ENCODE results near the gene BHLHA15.

BHLHA15 gene

DNA sequence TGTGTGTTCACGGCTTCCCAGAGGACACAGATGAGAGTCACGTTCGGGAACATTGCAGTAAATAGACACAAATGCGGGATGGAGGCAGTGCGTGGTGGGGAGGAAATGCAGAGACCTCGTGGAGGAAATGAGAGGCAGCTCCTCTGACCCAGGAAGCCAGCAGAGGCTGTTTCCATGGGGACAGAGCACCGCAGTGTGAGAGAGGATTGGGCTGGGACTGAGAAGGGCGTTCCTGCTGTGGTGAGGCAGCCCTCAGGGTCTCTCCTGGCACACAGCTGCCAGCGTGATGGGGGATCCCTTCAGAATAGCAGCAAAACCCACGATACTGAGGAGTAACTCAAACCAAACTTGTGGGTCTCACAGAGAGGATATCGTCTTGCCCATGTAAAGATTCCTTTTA lies 21.7 kb upstream of the BHLHA15 start:
- DNase-seq, result no peak

DNA sequence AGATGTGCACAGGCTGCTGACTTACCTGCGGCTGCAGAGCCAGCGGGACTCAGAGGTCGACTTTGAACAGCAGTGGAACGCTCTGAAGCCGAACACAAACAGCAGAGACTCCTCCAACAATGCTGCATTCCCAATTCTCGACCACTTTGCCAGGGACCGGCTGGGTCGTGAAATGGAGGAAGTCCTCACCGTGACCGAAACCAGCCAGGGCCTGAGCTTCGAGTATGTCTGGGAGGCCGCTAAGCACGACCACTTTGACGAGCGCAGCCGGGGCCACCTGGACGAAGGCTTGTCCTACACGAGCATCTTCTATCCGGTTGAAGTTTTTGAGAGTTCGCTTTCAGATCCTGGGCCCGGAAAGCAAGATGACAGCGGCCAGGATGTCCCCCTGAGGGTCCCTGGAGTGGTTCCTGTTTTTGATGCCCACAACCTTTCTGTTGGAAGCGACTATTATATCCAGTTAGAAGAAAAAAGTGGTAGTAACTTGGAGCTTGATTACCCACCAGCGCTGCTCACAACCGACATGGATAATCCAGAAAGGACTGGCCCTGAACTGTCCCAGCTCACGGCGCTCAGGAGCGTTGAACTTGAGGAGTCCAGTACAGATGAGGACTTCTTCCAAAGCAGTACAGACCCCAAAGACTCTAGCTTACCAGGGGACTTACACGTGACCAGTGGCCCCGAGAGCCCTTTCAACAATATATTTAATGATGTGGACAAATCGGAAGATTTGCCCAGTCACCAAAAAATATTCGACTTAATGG lies 19.4 kb upstream of the BHLHA15 start:
- no peak for DNase-seq

- no peak for DNase-seq
Observed at GRCh38 chr7:98192781-98193457, 18.3 kb upstream of the BHLHA15 start.

- no peak for DNase-seq
Observed at GRCh38 chr7:98193474-98194180, 17.6 kb upstream of the BHLHA15 start.

DNA sequence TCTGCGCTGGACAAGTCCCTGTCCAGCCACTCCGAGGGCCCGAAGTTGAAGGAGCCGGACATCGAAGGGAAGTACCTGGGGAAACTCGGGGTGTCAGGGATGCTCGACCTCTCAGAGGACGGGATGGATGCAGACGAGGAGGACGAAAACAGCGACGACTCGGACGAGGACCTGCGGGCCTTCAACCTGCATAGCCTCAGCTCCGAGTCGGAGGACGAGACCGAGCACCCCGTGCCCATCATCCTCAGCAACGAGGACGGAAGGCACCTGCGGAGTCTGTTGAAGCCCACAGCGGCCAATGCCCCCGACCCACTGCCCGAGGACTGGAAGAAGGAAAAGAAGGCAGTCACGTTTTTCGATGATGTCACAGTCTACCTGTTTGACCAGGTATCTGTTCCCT lies 17.1 kb upstream of the BHLHA15 start:
- DNase-seq, result no peak

DNA sequence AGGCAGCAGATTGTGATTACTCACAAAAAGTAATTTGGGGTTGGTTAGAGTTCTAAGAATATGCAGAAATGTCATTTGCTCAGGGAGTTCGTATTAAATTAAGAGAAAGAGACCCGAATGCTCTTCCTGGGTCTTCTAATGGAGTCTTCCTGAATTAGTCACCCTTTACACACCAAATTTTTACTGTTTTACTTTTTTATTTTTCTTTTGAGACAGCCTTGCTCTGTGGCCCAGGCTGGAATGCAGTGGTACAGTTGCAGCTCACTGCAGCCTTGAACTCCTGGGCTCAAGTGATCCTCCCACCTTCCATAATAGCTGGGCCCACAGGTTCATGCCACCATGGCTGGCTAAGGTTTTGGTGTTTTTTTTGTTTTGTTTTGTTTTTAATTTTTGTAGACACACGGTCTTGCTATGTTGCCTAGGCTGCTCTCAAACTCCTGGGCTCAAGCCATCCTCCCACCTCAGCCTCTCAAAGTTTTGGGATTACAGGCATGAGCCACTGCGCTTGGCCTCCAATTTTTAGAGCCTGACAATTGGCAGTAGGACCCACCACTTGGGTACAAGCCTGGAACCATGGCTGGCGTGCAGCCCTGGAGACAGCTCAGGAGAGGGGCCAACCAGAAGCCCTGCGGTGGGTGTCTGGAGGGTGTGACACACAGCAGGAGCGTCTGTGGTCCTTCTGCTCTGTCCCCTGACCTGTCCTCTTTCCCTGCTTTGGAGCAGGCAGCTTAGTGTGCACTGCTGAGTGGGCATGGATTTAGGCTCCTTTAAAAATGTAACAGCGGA lies 16.4 kb upstream of the BHLHA15 start:
- no peak for DNase-seq

- no peak for DNase-seq
Observed at GRCh38 chr7:98196706-98197605, 14.3 kb upstream of the BHLHA15 start.

GRCh38 chr7:98199131-98199530 lies 12.1 kb upstream of the BHLHA15 start:
- no peak for DNase-seq

GRCh38 chr7:98200364-98200763 lies 10.9 kb upstream of the BHLHA15 start:
- no peak for DNase-seq

- DNase-seq, result peak; percentile 54
Observed at GRCh38 chr7:98202367-98203195, 8.7 kb upstream of the BHLHA15 start.

- no peak for DNase-seq
Observed at GRCh38 chr7:98203261-98203963, 7.8 kb upstream of the BHLHA15 start.

DNA sequence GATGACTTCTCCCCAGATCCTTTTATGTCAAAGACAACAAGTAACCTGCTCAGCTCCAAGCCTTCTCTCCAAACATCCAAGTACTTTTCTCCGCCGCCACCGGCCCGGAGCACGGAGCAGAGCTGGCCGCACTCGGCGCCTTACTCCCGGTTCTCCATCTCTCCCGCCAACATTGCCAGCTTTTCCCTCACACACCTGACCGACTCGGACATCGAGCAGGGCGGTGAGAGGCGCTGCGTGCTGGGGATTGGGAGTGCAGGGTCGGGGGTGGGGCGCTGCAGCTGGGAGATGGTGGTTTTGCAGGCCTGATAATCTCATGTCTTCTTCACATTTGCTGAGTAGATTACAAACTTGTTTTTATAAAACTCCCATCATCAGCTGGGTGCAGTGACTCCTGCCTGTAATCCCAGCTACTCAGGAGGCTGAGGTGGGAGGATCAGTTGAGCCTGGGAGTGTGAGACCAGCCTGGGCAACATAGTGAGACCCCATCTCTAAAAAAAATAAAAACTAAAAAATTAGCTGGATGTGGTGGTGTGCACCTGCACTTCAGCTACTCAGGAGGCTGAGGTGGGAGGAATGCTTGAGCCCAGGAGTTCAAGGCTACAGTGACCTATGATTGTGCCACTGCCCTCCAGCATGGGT lies 7.2 kb upstream of the BHLHA15 start:
- DNase-seq, result no peak

DNA sequence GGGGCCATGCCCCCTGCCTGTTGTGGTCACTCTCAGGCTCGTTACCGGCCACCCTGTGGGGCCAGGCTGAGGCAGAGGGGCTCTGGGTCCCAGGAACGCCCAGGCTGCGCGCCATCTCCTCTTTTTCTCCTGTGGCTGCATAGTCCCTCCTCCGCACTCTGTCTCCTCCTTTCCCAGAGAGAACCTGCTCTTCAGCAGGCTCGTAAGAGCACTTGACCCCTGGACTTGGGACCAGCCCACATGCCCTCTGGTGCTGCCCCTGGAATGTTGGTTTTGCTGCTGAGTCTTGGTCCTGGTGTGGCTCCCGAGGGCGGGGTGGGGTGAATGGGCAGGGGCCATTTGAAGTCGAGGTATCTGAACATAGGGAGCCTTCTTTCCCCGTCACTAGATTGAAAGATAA lies 6.6 kb upstream of the BHLHA15 start:
- DNase-seq, result no peak

DNA sequence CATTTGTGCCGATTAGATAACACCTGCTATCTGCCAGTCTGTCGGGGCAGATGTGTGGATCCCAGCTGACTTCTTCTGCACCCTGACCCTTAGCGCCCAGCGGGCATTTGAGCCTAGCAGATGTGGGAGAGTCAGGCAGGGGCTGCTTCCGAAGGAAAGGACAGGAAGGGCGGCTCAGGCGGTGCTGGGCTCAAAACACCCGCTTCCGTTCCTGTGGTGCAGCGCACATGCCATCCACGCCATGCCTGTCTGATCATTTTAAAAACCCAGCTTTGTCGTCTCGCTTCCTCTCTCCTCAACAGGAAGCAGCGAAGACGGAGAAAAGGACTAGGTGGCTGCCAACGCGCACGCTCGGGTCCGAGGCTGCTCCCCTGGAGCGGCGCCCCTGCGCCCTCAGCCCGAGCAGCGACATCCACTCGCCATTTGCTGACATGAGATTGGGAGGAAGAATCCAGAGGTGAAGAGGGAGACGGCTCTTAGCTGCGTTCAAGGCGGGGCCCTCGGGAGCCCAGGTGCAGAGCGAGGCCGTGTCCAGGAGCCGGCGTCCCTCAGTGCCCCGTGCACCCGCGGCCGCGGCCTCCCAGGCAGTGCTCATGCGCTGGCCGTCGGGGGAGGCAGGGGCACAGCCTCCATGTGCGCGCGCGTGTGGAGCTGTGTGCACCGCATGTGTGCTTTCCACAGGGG lies 5.9 kb upstream of the BHLHA15 start:
- no peak for DNase-seq

- DNase-seq, result no peak
Observed at GRCh38 chr7:98206451-98207330, 4.5 kb upstream of the BHLHA15 start.

DNA sequence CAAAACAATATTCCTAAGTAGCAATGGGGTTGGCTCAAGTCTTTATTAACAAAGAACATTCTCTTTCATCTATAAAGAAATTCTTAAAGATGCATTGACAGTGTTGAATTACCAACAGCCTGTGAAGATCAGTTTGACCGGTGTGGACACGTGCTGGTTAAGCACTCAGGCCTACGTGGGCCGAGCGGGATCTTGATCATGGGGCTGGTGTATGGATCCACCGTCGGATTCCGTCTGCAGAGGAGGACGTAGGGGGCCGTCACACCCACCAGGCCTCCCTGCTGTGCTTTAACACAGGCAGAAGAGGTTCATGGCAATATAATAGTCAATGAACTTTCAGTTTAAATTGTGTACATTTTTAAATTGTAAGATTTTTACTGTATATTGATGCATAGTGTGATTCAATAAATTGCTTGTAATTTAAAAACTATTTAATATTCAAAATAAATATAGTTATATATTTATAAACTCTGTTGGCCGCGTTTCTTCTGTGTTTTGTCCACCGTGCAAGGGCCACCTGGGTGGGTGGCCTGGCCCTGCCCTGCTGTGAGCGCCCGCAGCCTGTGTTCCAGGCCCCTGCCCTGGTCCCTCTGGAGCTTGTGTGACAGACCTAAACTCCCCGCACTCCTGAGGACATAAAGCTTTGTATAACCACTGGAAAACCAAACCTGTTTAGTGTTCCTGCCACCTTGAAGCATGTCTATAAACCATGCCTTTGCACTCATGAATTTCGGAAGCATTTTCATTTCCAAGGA lies 1.9 kb upstream of the BHLHA15 start:
- DNase-seq, result no peak

DNA sequence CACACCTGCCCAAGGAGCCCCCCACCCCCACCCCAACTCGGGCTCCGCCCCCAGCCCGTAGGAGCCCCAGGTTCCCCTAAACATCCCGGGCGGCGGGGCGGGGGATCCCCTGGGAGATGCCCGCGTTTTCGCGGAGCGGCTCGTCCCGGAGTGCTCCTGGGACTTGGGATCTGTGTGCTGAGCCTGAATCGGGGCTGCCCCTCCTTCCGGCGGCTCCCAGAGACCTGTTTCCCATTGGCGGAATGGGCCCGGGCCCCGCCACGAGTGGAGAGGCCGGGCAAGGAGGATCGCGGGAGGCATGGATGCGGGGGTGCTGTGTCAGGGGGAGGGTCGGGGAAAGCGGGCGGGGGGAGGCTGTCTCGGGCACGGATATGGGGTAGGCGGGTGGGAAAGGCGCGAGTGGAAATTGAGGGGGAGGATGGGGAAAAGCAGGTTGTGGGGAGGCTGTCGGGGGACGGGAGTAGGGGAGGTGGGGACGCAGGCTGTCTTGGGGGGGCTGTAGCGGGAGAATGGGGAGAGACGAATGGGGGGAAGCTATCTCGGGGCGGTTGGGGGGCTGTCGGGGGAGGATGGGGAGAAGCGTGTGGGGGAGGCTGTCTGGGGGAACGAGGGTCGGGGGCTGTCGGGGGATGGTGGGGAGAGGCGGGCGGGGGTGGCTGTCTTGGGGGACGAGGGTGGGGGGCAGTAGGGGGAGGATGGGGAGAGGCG lies 572 bp upstream of the BHLHA15 start:
- no peak for DNase-seq

Measured in activated CD4-positive, CD25-positive, alpha-beta regulatory T cell treated with anti-CD3 and anti-CD28 coated beads, Interleukin-2, amount 50 U/mL, for 72 hours (primary cell).